ENCODE measurements around the gene SKIC2.
"Not testable (repeated sequence)": the region's sequence is repeated elsewhere in the genome, so short reads cannot be mapped to it uniquely, and the experiment has no call there.

SKIC2 gene

DNA sequence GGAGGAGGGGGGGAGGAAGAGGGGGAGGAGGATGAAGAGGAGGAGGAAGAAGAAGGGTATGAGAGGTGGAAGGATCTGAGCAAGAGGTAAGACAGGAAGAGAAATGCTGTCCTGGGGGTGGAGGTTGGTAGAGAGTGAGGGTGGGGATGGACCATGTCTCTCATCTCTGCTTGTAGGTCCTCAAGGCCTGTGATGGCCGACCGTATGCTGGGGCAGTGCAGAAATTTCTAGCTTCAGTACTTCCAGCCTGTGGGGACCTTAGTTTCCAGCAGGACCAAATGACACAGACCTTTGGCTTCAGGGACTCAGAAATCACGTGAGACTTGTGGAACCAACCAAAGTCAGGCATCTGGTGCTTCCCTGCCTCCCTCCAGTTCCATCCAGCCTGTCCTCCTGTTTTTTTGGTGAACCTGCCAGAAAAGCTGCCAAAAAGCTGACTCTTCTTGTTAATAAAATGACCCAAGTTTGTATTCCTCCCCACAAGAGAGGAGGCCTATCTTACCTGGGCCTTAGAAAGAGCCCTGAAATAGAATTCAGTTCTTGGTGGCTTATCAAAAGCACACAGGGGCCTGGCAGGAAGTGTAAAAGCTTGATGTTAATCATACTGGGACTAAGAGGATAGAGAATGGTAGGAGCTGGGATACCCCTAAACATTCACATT is 20.4 kb downstream of the SKIC2 start:
- H3K9me3 ChIP-seq (ENCODE audit: control insufficient read depth in 2 of 2, low read length in 2 of 2) = no peaks in the 10 kb centered on the region
- H3K4me1 ChIP-seq (ENCODE audit: control insufficient read depth, insufficient read depth, low read length) = no peaks in the 10 kb centered on the region
- no peak overlapping the region for H3K27ac ChIP-seq (ENCODE audit: low read length)
- no peak overlapping the region for H3K9ac ChIP-seq (ENCODE audit: low read length in 2 of 2)
- H3K27me3 ChIP-seq (ENCODE audit: control insufficient read depth in 1 of 2, insufficient read depth in 2 of 2, low read length in 2 of 2) = no peaks in the 10 kb centered on the region
- peaks cover 8 to 12% of the 10 kb centered on the region in 2 donors for H3K36me3 ChIP-seq (ENCODE audit: control insufficient read depth in 2 of 2, insufficient read depth in 2 of 2, low read length in 2 of 2)
- H3K4me3 ChIP-seq (ENCODE audit: low read length in 2 of 2) = no peak overlapping the region

GRCh38 chr6:31980195-31980876 is 21.4 kb downstream of the SKIC2 start:
- H3K4me1 ChIP-seq (ENCODE audit: control insufficient read depth, insufficient read depth, low read length); H3K9me3 ChIP-seq (ENCODE audit: control insufficient read depth in 2 of 2, low read length in 2 of 2); H3K27me3 ChIP-seq (ENCODE audit: control insufficient read depth in 1 of 2, insufficient read depth in 2 of 2, low read length in 2 of 2); H3K4me3 ChIP-seq (ENCODE audit: low read length in 2 of 2); H3K27ac ChIP-seq (ENCODE audit: low read length); H3K9ac ChIP-seq (ENCODE audit: low read length in 2 of 2): not testable (repeated sequence)
- peaks cover 8 to 12% of the 10 kb centered on the region in 2 donors for H3K36me3 ChIP-seq (ENCODE audit: control insufficient read depth in 2 of 2, insufficient read depth in 2 of 2, low read length in 2 of 2)

GRCh38 chr6:31980998-31981397 is 22.0 kb downstream of the SKIC2 start:
- not testable (repeated sequence) for H3K4me3 ChIP-seq (ENCODE audit: low read length in 2 of 2); H3K4me1 ChIP-seq (ENCODE audit: control insufficient read depth, insufficient read depth, low read length); H3K9me3 ChIP-seq (ENCODE audit: control insufficient read depth in 2 of 2, low read length in 2 of 2); H3K27ac ChIP-seq (ENCODE audit: low read length); H3K9ac ChIP-seq (ENCODE audit: low read length in 2 of 2); H3K27me3 ChIP-seq (ENCODE audit: control insufficient read depth in 1 of 2, insufficient read depth in 2 of 2, low read length in 2 of 2)
- H3K36me3 ChIP-seq (ENCODE audit: control insufficient read depth in 2 of 2, insufficient read depth in 2 of 2, low read length in 2 of 2) = peaks cover 8 to 12% of the 10 kb centered on the region in 2 donors

DNA sequence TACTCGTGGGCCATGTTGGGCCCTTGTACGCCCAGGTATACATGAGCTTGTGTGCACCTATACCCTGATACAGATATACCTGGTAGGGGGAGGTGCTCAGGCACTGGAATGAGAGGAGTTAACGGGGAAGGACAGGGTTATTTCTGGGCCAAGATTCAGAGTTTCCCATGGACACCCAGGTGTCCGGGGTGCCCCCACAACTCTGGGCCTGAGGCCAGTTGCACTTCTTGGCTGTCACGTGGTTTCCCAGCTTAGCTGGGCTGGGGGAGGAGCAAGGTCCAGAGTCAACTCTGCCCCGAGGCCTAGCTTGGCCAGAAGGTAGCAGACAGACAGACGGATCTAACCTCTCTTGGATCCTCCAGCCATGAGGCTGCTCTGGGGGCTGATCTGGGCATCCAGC is 22.8 kb downstream of the SKIC2 start, which contains the start of gene C4A:
TSS of gene C4A (plus strand) at position 314 of the 400 bp plus-strand sequence. CDS start at position 365, 51 bp downstream.
- H3K9me3 ChIP-seq (ENCODE audit: control insufficient read depth in 2 of 2, low read length in 2 of 2); H3K9ac ChIP-seq (ENCODE audit: low read length in 2 of 2); H3K27me3 ChIP-seq (ENCODE audit: control insufficient read depth in 1 of 2, insufficient read depth in 2 of 2, low read length in 2 of 2); H3K27ac ChIP-seq (ENCODE audit: low read length); H3K4me1 ChIP-seq (ENCODE audit: control insufficient read depth, insufficient read depth, low read length); H3K4me3 ChIP-seq (ENCODE audit: low read length in 2 of 2): not testable (repeated sequence)
- peaks cover 8 to 12% of the 10 kb centered on the region in 2 donors for H3K36me3 ChIP-seq (ENCODE audit: control insufficient read depth in 2 of 2, insufficient read depth in 2 of 2, low read length in 2 of 2)

GRCh38 chr6:31989363-31989762 is 30.4 kb downstream of the SKIC2 start:
- not testable (repeated sequence) for H3K27me3 ChIP-seq (ENCODE audit: control insufficient read depth in 1 of 2, insufficient read depth in 2 of 2, low read length in 2 of 2); H3K4me1 ChIP-seq (ENCODE audit: control insufficient read depth, insufficient read depth, low read length)

GRCh38 chr6:31994421-31994820 is 35.4 kb downstream of the SKIC2 start:
- H3K27me3 ChIP-seq (ENCODE audit: control insufficient read depth in 1 of 2, insufficient read depth in 2 of 2, low read length in 2 of 2); H3K4me3 ChIP-seq (ENCODE audit: low read length in 2 of 2); H3K27ac ChIP-seq (ENCODE audit: low read length); H3K36me3 ChIP-seq (ENCODE audit: control insufficient read depth in 2 of 2, insufficient read depth in 2 of 2, low read length in 2 of 2); H3K9me3 ChIP-seq (ENCODE audit: control insufficient read depth in 2 of 2, low read length in 2 of 2); H3K4me1 ChIP-seq (ENCODE audit: control insufficient read depth, insufficient read depth, low read length); H3K9ac ChIP-seq (ENCODE audit: low read length in 2 of 2): not testable (repeated sequence)

More at GRCh38 chr6:31989363-31989762, 30.4 kb downstream of the SKIC2 start:
- H3K9ac ChIP-seq (ENCODE audit: low read length in 2 of 2); H3K27ac ChIP-seq (ENCODE audit: low read length); H3K36me3 ChIP-seq (ENCODE audit: control insufficient read depth in 2 of 2, insufficient read depth in 2 of 2, low read length in 2 of 2); H3K9me3 ChIP-seq (ENCODE audit: control insufficient read depth in 2 of 2, low read length in 2 of 2); H3K4me3 ChIP-seq (ENCODE audit: low read length in 2 of 2): not testable (repeated sequence)

DNA sequence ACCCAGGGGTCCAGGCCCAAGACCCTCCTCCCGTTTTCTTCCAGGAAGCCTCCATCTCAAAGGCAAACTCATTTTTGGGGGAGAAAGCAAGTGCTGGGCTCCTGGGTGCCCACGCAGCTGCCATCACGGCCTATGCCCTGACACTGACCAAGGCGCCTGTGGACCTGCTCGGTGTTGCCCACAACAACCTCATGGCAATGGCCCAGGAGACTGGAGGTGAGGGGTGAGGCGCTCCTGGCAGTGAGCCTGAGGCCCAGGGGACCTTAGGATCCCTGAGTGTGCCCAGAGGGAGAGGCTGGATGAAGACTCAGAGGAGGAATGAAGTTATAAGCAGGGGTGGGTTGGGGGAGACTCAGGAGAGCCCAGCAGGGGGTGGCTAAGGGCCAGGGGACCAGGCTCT is 37.4 kb downstream of the SKIC2 start:
- not testable (repeated sequence) for H3K4me1 ChIP-seq (ENCODE audit: control insufficient read depth, insufficient read depth, low read length); H3K9ac ChIP-seq (ENCODE audit: low read length in 2 of 2); H3K4me3 ChIP-seq (ENCODE audit: low read length in 2 of 2); H3K27ac ChIP-seq (ENCODE audit: low read length); H3K9me3 ChIP-seq (ENCODE audit: control insufficient read depth in 2 of 2, low read length in 2 of 2); H3K36me3 ChIP-seq (ENCODE audit: control insufficient read depth in 2 of 2, insufficient read depth in 2 of 2, low read length in 2 of 2); H3K27me3 ChIP-seq (ENCODE audit: control insufficient read depth in 1 of 2, insufficient read depth in 2 of 2, low read length in 2 of 2)

GRCh38 chr6:32002546-32003268 is 43.7 kb downstream of the SKIC2 start:
- not testable (repeated sequence) for H3K4me3 ChIP-seq (ENCODE audit: low read length in 2 of 2); H3K27me3 ChIP-seq (ENCODE audit: control insufficient read depth in 1 of 2, insufficient read depth in 2 of 2, low read length in 2 of 2); H3K27ac ChIP-seq (ENCODE audit: low read length); H3K36me3 ChIP-seq (ENCODE audit: control insufficient read depth in 2 of 2, insufficient read depth in 2 of 2, low read length in 2 of 2); H3K9ac ChIP-seq (ENCODE audit: low read length in 2 of 2); H3K4me1 ChIP-seq (ENCODE audit: control insufficient read depth, insufficient read depth, low read length); H3K9me3 ChIP-seq (ENCODE audit: control insufficient read depth in 2 of 2, low read length in 2 of 2)

DNA sequence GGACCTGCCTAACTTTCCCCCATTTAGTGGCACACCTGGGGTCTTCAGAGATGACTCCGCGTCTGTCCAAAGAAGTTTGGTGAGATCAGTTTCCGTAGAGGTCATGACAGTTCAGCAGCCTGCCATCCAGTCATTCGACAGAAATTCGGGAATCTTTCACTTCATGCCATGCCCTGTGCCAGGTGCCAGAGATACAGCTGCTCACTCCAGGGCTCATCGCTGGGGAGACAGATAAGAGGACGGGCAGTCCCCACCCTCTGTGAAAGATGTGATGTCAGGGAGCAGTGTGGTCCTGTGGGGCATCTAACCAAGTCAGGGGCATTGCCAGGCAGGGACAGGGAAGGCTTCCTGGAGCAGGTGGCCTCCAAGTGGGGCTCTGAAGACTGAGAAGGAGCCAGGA is 44.3 kb downstream of the SKIC2 start:
- H3K4me1 ChIP-seq (ENCODE audit: control insufficient read depth, insufficient read depth, low read length); H3K9me3 ChIP-seq (ENCODE audit: control insufficient read depth in 2 of 2, low read length in 2 of 2); H3K27ac ChIP-seq (ENCODE audit: low read length); H3K36me3 ChIP-seq (ENCODE audit: control insufficient read depth in 2 of 2, insufficient read depth in 2 of 2, low read length in 2 of 2); H3K4me3 ChIP-seq (ENCODE audit: low read length in 2 of 2); H3K9ac ChIP-seq (ENCODE audit: low read length in 2 of 2); H3K27me3 ChIP-seq (ENCODE audit: control insufficient read depth in 1 of 2, insufficient read depth in 2 of 2, low read length in 2 of 2): not testable (repeated sequence)

GRCh38 chr6:32004393-32004792 is 45.4 kb downstream of the SKIC2 start:
- not testable (repeated sequence) for H3K9me3 ChIP-seq (ENCODE audit: control insufficient read depth in 2 of 2, low read length in 2 of 2); H3K36me3 ChIP-seq (ENCODE audit: control insufficient read depth in 2 of 2, insufficient read depth in 2 of 2, low read length in 2 of 2); H3K9ac ChIP-seq (ENCODE audit: low read length in 2 of 2); H3K4me1 ChIP-seq (ENCODE audit: control insufficient read depth, insufficient read depth, low read length); H3K4me3 ChIP-seq (ENCODE audit: low read length in 2 of 2); H3K27ac ChIP-seq (ENCODE audit: low read length); H3K27me3 ChIP-seq (ENCODE audit: control insufficient read depth in 1 of 2, insufficient read depth in 2 of 2, low read length in 2 of 2)

Measured in stomach smooth muscle (tissue), 2 donors.